Hematopoietic multipotent progenitor cell treated with erythropoietin and hydrocortisone succinate and interleukin-3 and kit ligand, for 8 days (in vitro differentiated cells): ENCODE measurements around the gene TRPM7.
A peak's percentile ranks its signal among the peaks of the same experiment; 100 is the strongest.
"Not testable (repeated sequence)": the region's sequence is repeated elsewhere in the genome, so short reads cannot be mapped to it uniquely, and the experiment has no call there.

Experiments used
- DNase-seq: peaks from one replicate; pipeline ENCODE4 v3.0.0-alpha.2; 2015

TRPM7 gene, protein sequence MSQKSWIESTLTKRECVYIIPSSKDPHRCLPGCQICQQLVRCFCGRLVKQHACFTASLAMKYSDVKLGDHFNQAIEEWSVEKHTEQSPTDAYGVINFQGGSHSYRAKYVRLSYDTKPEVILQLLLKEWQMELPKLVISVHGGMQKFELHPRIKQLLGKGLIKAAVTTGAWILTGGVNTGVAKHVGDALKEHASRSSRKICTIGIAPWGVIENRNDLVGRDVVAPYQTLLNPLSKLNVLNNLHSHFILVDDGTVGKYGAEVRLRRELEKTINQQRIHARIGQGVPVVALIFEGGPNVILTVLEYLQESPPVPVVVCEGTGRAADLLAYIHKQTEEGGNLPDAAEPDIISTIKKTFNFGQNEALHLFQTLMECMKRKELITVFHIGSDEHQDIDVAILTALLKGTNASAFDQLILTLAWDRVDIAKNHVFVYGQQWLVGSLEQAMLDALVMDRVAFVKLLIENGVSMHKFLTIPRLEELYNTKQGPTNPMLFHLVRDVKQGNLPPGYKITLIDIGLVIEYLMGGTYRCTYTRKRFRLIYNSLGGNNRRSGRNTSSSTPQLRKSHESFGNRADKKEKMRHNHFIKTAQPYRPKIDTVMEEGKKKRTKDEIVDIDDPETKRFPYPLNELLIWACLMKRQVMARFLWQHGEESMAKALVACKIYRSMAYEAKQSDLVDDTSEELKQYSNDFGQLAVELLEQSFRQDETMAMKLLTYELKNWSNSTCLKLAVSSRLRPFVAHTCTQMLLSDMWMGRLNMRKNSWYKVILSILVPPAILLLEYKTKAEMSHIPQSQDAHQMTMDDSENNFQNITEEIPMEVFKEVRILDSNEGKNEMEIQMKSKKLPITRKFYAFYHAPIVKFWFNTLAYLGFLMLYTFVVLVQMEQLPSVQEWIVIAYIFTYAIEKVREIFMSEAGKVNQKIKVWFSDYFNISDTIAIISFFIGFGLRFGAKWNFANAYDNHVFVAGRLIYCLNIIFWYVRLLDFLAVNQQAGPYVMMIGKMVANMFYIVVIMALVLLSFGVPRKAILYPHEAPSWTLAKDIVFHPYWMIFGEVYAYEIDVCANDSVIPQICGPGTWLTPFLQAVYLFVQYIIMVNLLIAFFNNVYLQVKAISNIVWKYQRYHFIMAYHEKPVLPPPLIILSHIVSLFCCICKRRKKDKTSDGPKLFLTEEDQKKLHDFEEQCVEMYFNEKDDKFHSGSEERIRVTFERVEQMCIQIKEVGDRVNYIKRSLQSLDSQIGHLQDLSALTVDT (N-terminal part only)

DNA sequence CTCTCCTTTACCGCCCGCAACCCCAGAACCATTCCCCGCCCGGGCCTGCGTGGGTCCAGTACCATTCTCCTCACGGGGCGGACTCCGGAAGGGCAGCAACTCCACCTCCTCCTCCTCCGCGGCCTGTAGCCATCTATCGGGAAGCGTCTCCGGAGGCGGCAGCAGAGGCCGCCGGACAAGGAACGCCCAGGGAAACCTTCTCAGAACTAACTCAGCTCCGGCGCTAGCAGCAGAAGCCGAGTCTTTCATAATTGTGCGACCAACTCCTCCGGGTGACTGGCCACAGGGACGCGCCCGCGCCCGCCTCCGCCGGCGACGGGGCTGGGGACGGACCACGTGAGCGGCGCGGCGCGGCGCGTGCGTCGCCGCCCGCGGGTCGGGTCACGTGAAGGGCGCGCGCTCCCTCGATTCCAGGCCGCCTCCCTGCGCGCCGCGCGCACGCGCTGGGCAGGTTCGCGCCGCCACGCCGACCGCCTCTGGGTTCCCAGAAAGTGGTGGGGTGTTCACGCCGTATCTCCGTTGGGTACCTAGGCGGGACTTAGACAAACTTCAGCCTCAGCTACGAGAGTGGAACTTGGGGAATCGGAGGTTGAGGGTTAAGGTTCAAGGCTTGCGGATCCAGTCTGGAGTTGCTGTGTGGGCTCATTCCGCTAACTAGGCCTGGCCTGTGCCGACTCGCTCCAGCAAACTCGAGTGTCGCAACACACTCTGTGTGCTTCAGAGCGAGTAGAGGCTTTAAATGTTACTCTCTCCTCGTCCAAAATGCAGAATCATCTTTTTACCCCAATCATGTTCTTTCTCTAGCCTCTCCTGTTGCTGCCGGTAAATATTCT, at the start of gene TRPM7:
TSS of gene TRPM7 (minus strand) at position 329 of the 833 bp plus-strand sequence. CDS start at position 65, 264 bp downstream.
- DNase-seq = peak; percentile 88

DNA sequence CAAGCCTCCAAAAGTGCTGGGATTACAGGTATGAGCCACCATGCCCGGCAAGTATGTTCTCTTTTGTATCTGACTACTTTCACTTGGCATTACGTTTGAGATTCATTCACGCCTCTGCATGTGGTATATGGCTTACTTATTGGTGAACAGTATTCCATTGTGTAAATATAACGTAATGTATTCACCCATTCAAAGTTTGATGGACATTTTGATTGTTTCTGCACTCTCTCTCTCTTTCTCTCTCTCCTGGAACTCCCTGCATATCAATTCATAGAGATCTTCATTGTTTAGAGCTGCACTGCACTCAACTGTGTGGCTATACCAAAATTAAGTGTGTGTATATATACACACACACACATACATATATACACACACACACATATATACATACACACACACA, 48.6 kb upstream of the TRPM7 start:
- DNase-seq = no peak

DNA sequence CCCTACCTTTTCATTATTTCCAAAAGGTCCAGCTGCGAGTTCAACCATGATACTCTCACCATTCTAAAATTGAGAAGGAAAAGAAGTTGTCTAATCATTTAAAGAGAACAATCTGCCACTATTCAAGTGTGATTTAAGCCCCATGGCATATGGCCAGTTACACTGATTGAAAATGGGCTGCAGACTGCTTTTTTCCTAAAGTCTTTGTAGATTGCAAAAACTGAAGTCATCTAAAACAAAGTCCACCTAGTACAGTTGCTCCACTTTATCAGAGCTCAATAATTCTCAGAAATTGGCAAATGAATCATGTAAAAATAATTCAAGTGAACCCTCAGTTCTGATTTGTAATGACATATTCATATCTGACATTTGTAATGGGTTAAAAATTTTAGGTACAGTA, 39.7 kb upstream of the TRPM7 start:
- DNase-seq = no peak

DNA sequence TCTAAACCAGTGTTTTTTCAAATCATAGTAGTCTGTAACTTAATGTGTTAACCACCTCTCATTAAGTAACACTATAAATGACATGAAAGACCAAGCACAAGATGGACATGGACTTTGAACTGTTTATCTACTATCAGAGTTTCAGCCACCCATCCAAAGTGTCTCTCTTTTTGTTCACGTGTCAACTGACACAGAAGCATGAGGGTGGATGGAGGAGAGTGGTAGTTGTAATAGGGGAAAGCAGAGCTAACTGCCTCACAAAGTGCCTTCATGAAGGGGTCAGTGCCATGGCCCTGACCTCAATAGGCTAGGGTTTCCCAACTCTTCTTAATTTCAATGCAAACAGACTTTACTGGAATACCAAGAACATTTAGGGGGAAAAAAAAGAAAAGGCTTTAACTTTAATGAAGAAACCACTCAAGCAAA, 32.1 kb upstream of the TRPM7 start:
- no peak for DNase-seq

DNA sequence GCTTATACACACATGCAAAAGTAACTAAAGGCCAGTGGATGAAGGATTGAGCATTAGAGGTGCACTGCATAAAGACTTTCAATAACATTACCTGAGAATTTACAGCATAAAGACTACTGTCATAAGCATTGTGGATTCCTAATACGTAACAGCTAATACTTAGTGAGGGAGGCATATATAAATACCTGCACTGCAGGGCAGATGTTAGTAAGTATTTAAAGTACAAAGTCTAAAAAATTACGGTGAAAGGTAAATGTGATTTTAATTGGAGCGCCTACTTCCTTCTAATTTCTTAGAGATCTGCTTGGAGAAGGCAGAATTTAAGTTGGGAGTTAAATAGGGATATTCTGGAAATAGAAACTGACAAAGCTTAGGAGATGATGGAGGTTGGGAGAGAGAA, 25.4 kb upstream of the TRPM7 start:
- DNase-seq = no peak

DNA sequence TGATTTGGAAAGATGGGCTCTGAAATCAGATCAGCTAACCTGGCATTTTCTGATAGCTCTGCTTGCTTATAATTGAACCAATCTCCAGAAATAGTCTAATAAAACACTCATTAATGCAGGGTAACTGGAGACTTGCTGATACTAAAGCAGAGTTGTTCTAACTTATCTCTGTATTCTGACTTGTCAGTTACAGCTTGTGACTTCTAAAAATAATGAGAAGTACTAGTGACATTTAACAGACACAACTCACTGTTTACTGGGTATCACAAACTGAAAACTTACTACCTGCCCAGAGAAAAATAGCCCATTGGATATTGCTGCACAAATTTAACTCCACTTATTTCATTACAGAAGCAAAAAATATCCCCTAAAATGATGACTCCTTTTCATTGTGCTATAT, 24.0 kb upstream of the TRPM7 start:
- no peak for DNase-seq

DNA sequence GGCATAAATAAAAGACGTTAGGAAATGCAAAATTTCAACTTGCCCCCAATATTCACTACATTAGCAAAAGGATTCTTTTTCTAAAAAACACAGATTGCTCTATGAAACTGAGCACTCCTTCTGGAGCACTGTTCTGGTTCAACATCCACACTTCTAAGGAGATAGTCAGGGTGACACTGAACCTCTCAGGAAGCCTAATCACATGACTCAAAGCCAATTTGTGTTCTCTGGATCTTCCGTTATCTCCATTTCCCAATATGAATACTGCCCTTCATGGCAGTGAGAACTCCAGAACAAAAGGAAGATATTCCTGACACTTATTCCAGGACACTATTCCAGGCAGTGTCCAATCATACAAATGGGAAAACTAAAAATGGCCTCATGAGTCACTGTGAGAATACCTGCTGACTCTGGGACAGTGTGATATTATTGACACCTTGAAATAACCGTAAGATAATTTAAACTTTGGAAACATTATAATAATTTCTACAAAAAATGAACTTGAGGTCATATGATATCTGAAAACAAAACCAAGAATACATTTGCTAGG, 21.4 kb upstream of the TRPM7 start:
- DNase-seq = no peak

DNA sequence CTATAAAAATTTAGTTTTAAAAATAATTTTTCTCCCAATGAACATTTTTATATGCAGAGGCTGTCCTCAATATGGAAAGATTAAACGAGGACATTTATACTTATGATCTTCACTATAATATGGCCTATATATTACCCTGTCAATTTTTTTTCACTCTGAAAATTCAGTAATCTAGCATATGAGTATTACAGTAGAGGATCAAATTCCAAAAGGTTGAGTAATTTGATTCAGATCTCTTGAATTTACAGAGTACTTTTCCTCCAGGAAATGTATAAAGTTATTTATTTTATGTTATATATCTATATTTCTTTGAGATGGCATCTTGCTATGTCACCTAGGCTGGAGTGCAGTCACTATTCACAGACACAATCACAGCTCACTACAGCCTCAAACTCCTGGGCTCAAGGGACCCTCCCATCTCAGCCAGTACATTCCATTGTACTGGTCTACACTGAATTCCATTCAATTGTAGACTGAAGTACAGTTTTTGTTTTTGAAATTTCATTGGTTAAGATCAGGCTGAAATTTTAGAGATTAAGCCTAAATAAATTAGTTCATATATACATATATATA, 16.3 kb upstream of the TRPM7 start:
- DNase-seq = no peak

DNA sequence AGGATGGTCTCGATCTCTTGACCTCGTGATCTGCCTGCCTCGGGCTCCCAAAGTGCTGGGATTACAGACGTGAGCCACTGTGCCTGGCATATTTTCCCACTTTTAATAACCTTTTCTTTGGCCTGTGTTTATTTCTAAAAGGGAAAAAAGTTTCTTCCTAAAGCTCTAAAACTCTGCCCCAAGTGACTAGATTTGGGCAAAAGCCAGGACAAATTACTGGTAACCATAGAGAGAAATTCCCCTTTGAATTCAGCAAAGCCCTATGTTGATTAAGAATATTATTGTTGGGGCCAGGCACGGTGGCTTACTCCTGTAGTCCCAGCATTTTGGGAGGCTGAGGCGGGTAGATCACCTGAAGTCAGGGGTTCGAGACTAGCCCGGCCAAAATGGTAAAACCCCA, 11.5 kb upstream of the TRPM7 start:
- DNase-seq = no peak

DNA sequence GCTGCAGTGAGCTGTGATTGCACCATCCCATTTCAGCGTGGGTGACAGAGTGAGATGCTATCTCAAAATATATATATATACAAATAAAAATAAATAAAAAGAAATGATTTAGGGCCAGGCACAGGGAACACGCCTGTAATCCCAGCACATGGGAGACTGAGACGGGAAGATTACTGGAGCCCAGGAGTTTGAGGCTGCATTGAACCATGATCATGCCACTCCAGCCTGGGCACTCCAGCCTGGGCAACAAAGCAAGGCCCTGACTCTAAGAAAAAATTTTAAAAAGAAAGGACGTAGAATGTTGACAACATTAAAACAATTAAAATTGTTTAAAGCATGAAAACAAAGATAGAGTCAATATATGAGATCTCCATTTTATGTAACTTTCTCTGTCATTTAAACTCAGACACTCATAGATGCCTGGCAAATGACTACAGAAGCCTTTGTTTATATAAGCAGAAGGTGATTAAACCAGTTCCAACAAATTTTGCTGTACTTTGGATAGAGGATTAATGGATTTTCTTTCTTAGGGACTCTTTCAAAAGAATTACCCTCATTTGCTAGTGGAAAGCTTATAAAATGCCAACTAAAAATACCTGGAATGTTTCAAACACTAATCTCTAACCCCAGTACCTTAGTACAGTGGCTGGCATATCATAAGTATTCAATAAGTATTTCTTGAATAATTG, 10.7 kb upstream of the TRPM7 start:
- DNase-seq = no peak

DNA sequence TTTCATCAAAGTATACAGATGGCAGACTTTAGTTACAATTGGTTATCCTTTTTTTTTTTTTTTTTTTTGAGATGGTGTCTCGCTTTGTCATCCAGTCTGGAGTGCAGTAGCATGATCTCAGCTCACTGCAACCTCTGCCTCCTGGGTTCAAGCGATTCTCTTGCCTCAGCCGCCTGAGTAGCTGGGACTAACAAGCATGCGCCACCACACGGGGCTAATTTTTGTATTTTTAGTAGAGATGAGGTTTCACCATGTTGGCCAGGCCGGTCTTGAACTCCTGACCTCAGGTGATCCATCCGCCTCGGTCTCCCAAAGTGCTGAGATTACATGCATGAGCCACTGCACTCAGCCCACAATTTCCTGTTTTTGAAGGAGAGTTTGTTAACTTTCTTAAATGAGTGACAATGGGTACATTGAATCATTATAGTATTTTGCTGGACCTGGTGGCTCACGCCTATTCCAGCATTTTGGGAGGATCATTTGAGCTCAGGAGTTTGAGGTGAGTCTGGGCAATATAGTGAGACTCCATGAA, 8.1 kb upstream of the TRPM7 start:
- DNase-seq = not testable (repeated sequence)

DNA sequence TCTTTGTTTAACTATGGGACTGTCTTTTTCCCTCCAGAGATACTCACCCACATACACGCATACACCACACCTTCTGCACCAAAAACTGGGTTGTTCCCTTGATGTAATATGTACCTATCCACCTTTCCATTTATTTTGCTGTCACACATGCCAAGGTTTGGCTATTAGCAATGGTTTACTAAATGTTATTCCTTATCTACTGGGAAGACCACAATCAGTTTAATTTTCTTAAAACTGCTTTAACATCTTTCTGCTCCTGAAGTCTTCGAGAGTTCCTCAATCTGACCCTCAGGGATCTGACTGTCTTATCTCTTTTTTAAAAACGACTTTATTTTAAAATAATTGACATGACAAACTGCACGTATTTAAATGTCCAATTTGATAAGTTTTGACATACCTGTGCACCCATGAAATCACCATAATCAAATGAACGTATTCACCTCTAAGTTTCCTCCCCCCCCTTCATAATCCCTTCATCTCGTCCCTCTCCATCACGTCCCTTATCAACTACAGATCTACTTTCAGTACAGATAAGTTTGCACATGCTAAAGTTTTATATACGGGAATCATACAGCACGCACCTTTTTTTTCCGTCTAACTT, 805 bp upstream of the TRPM7 start:
- no peak for DNase-seq

DNA sequence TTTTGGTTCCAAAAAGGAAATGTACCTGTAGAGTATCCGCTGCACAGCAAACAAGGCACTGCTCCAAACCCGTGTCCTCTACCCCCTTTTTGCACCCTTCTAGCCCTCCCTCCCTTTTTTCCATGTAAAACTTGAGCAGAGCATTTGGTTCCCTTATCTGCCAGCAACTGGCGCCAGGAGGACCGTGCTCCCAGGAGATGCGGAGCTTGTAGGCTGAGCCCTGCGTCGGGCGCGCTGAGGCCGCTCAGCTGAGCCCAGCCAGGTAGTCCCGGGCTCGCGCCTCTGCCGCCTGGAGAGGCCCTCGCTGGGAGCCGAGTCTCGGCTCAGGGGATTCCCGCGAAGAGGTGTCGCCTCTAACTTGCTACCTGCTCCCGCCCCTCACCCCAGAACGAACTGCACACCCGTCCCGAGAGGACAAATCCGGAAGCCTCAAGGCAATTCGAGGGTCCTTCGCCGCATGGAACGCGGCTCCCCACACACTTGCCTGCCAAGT, 575 bp downstream of the TRPM7 start:
- DNase-seq = peak; percentile 85

DNA sequence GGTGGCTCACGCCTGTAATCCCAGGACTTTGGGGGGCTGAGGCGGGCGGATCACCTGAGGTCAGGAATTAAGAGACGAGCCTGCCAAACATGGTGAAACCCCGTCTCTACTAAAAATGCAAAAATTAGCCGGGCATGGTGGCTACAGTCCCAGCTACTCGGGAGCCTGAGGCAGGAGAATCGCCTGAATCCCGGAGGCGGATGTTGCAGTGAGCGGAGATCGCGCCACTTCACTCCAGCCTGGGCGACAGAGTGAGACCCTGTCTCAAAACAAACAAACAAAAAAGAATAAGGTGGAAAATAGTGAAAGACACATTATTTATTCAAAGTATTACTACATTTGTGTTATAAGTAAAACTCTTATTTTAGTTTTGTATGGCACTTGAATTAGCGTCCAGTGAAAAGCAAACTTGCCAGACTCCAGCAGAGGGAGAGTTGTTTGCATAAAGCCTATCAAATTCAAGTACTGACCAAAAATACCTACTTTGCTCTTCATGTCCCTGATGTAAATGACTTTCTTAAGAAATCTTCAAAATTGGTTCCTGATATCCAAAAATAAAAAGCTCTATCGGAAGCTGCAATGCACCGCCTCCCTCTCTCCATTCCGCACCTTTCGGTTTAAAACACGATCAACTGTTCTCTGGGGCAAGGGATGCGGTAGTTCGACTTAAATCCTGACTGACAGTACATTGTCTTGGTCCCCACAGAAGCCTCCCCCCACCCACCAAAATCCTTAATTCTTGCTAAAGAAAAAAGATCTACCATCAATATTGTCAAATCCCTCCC, 1.2 kb downstream of the TRPM7 start:
- no peak for DNase-seq

DNA sequence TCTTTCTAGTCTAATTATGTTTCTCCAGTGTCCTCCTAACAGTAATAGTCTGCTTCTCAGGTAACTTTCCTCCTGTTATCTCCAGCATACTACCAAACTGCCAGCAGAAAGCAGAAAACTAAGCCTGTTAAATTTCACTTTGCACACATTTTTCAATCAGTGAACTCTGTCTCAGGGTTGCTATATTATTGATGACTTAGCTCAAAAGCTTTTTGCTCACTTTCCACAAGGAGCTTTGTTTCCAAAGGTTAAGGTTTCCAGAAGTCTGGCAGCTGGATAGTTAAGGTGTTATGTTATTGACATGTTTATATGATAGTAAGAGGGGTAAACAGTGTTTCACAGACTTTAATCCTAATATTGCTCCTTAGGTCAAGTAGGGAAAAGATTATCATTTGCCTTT, 5.1 kb downstream of the TRPM7 start:
- DNase-seq = no peak

DNA sequence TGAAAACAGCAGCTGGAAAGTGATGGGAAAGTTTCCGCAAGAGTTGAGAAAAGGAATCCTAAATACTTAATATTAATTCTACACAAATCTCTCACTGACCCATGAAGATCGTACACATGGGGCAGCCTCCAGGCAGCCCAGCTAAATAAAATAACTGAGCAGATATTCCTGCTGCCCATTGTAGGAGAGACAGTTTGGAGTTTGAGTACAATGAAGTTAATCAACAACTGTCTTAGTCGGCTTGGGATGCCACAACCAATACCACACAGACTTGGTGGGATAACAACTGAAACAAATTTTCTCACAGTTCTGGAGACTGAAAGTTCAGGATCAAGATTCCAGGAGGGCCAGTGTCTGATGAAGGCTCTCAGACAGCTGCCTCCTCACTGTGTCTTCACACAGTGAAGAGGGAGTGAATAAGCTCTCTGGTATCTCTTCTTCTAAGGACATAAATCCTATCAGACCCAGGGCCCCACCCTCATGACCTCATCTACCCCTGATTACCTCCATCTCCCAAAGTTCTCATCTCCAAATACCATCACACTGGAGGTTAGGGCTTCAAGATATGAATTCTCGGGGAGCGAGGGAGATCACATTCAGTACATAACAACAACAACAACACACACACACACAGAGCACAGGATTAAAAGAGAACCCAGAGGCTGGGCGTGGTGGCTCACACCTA, 9.7 kb downstream of the TRPM7 start:
- DNase-seq = peak; percentile 20

DNA sequence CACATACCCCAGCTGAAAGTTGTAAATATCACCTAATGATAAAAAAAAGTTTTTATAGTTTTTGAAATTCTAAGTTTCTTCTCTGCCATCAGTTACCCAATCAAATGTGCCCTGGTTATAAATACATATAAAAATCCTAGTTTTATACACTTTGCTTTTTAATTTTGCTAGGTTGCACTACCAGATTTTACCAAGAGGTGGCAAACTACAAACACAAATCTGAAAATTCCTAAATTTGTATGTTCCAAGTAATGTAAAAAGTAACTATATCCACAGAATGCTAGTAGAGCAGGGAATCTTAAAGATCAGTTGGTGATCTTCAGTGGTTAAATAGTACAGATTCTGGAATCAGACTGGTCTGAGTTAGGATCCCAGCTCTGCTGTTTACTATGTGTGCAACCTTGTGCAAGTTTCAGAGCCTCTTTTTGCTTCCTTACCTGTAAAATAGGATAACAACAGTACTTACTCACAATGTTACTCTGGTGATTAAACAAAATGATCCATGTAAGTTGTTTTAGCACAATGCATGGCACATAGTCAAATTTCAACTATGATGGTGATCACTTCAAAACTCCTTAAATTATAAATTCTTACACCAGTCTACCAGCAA, 11.0 kb downstream of the TRPM7 start:
- DNase-seq = peak; percentile 51

DNA sequence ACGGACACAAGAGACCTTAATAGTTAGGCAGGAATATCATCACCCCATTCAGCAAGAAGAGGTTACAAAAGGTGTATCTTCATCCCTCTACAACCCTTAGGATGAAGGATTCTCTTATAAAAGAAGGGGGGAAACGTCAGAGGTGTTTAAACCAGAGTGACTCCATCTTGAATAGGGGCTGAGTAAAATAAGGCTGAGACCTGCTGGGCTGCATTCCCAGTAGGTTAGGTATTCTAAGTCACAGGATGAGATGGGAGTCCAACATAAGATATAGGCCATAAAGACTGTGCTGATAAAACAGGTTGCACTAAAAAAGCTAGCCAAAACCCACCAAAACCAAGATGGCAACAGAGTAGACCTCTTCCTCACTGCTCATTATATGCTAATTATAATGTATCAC, 16.5 kb downstream of the TRPM7 start:
- DNase-seq = no peak
